Mammary epithelial cell (primary cell): ENCODE data around the gene RAB43.

Experiments used
- EZH2 ChIP-seq: IDR thresholded peaks from 2 replicates; pipeline ENCODE4 v1.6.1; 2012; ENCODE audit warnings: low read length, inconsistent platforms, borderline replicate concordance
- TF ChIP-seq, protein P1 (sequence below), 2 donors: IDR thresholded peaks in 1 of 2; conservative IDR thresholded peaks in 1 of 2; 2 replicates each; pipeline ENCODE4 v1.5.1; 2011 to 2012; ENCODE audit warnings: inconsistent platforms in 2 of 2, low read length in 2 of 2, mild to moderate bottlenecking in 2 of 2, control low read depth in 1 of 2, low read depth in 1 of 2; ENCODE audit not compliant: insufficient read depth in 1 of 2; ENCODE audit errors: extremely low read depth in 1 of 2

DNA sequence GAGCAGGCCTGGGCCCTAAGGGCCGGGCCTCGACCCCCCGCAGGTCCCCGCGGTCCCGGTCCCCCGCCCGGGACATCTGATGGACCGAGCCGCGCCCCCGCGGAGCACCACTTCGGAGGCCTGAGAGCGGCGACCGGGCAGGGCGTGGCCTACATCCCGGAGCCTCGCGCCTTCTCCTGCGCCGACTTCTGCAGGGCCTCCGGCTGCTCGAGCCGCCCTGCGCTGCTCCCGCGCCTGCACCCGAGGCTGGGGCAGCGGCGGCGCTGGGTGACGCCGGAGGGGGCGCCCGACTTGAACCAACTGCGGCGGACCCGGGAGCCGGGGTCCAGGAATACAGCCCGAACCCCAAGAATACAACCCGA lies 75.9 kb downstream of the RAB43 start:
- TF ChIP-seq, protein P1, sequence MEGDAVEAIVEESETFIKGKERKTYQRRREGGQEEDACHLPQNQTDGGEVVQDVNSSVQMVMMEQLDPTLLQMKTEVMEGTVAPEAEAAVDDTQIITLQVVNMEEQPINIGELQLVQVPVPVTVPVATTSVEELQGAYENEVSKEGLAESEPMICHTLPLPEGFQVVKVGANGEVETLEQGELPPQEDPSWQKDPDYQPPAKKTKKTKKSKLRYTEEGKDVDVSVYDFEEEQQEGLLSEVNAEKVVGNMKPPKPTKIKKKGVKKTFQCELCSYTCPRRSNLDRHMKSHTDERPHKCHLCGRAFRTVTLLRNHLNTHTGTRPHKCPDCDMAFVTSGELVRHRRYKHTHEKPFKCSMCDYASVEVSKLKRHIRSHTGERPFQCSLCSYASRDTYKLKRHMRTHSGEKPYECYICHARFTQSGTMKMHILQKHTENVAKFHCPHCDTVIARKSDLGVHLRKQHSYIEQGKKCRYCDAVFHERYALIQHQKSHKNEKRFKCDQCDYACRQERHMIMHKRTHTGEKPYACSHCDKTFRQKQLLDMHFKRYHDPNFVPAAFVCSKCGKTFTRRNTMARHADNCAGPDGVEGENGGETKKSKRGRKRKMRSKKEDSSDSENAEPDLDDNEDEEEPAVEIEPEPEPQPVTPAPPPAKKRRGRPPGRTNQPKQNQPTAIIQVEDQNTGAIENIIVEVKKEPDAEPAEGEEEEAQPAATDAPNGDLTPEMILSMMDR (conservative IDR thresholded peaks at IDR 0.05 in 1 of 2, IDR thresholded peaks at IDR 0.05 in 1 of 2; ENCODE audit: extremely low read depth in 1 of 2, insufficient read depth in 1 of 2, low read depth in 1 of 2, low read length in 2 of 2), result no peak
- no peak for TF ChIP-seq EZH2
